ENCODE data around the gene SLC22A9.
"Not testable (repeated sequence)": the region's sequence is repeated elsewhere in the genome, so short reads cannot be mapped to it uniquely, and the experiment has no call there.

The SLC22A9 gene

GRCh38 chr11:63369165-63369970 lies at the start of gene SLC22A9:
TSS of gene SLC22A9 (plus strand) at chr11:63369785. CDS start at chr11:63370057, 272 bp downstream.
- no peak for DNase-seq (ENCODE audit: low read depth)
- no peak within 1 kb of the TSS for H3K4me3 ChIP-seq (ENCODE audit: low read length)
- TF ChIP-seq CTCF (conservative IDR thresholded peaks at IDR 0.05; ENCODE audit: low read depth, low read length) = no peak

- no peak for TF ChIP-seq CTCF (conservative IDR thresholded peaks at IDR 0.05; ENCODE audit: low read depth, low read length)
- no peak overlapping the region for H3K4me3 ChIP-seq (ENCODE audit: low read length)
- no peak for DNase-seq (ENCODE audit: low read depth)
Measured at GRCh38 chr11:63321723-63322122, 47.9 kb upstream of the SLC22A9 start.

DNA sequence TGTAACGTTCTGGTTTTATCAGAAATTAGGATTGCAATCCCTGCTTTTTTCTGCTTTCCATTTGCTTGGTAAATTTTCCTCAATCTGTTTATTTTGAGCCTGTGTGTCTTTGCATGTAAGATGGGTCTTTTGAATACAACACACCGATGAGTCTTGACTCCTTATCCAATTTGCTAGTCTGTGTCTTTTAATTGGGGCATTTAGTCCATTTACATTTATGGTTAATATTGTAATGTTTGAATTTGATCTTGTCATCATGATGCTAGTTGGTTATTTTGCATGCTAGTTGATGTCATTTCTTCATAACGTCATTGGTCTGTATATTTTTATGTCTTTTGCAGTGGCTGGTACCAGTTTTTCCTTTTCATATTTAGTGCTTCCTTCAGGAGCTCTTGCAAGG lies 34.5 kb upstream of the SLC22A9 start:
- DNase-seq (ENCODE audit: low read depth); H3K4me3 ChIP-seq (ENCODE audit: low read length): not testable (repeated sequence)

GRCh38 chr11:63337070-63337469 lies 32.5 kb upstream of the SLC22A9 start:
- no peak overlapping the region for H3K4me3 ChIP-seq (ENCODE audit: low read length)
- no peak for TF ChIP-seq CTCF (conservative IDR thresholded peaks at IDR 0.05; ENCODE audit: low read depth, low read length)
- DNase-seq (ENCODE audit: low read depth) = no peak

DNA sequence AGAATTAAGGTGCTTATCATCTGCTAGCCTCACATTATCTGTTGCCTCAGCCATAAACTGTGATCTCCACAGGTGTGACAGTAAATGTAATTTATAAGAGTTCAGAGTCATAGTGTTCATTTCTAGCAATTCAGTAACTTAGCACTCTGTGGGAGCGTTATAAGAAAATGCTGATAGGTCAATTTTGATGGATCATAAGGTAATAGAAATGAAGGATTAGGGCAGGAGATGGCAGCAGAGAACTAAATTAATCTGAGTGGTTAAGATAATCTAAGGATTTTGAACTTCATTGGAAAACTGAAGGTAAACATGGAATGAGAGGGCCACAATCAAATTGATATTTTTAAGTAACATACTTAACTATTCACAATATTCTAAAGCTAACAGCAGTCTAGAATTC lies 26.5 kb upstream of the SLC22A9 start:
- TF ChIP-seq CTCF (conservative IDR thresholded peaks at IDR 0.05; ENCODE audit: low read depth, low read length) = no peak
- H3K4me3 ChIP-seq (ENCODE audit: low read length) = no peak overlapping the region
- no peak for DNase-seq (ENCODE audit: low read depth)

DNA sequence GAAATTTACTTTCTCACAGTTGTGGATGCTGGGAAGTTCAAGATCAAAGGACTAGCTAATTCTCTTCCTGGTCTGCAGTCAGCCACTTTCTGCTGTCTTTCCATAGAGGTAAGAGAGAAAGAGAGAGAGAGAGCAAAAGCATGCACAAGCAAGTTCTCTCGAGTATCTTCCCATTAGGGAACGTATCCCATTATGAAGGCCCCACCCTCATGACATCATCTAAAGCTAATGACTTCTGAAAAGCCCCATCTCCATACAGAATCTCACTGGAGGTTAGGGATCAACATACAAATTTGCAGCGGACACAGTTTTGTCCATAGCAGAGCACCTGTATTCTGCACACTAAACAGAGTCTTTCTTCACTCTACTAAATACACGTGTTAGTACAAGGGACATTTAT lies 17.4 kb upstream of the SLC22A9 start:
- no peak for TF ChIP-seq CTCF (conservative IDR thresholded peaks at IDR 0.05; ENCODE audit: low read depth, low read length)
- H3K4me3 ChIP-seq (ENCODE audit: low read length) = no peak overlapping the region
- DNase-seq (ENCODE audit: low read depth) = no peak

DNA sequence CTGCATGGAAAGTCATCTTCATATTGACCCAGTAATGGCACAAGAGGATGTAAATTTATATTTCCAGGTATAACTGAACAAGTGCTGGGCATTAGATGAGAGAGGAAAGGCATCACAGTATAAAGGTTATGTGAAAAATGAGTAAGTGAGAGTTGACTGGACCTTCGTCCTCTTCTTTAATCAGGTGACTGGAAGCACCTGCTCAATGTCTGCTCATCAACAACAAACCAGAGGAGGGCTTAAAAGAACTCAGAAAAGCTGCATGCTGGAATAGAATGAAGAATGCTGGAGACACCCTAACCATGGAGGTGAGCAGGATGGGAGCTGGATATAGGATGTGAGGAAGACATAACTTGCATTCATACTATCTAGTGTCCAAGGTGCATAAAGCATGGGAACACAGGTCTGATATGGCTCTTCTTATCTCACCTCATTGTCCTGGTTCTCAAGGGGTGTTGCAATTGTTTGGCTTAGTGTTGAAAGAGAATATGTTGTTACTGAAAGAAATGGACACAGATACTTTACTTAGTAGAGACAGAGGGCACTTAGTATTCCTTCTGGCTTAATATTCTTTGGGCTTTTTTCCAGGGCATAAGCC lies 7.3 kb upstream of the SLC22A9 start:
- no peak for DNase-seq (ENCODE audit: low read depth)
- no peak for TF ChIP-seq CTCF (conservative IDR thresholded peaks at IDR 0.05; ENCODE audit: low read depth, low read length)

More for the DNA sequence above, 7.3 kb upstream of the SLC22A9 start:
- H3K4me3 ChIP-seq (ENCODE audit: low read length) = no peak overlapping the region

All from retinal pigment epithelial cell (primary cell).